GM21390 (cell line): ENCODE measurements around the gene GNRH2.
"Not testable (repeated sequence)": the region's sequence is repeated elsewhere in the genome, so short reads cannot be mapped to it uniquely, and the experiment has no call there.

Source experiments
- ATAC-seq: cut with Tn5 transposase; IDR thresholded peaks from one replicate; pipeline ENCODE4 v1.9.1; 2021; ENCODE audit not compliant: unreplicated experiment

GNRH2 gene

GRCh38 chr20:3043322-3043721 is at the start of gene GNRH2:
TSS of gene GNRH2 (plus strand) at chr20:3043622. CDS start at chr20:3044415, 793 bp downstream.
- ATAC-seq = no peak

- ATAC-seq = no peak
Measured at GRCh38 chr20:2995796-2996195, 47.6 kb upstream of the GNRH2 start.

GRCh38 chr20:2998728-2999127 is 44.7 kb upstream of the GNRH2 start:
- ATAC-seq = no peak

GRCh38 chr20:3000852-3001523 is 42.4 kb upstream of the GNRH2 start:
- no peak for ATAC-seq

GRCh38 chr20:3003416-3003815 is 40.0 kb upstream of the GNRH2 start:
- no peak for ATAC-seq

- ATAC-seq = no peak
Measured at GRCh38 chr20:3010985-3011723, 32.3 kb upstream of the GNRH2 start.

- ATAC-seq = no peak
Measured at GRCh38 chr20:3011752-3012151, 31.7 kb upstream of the GNRH2 start.

- no peak for ATAC-seq
Measured at GRCh38 chr20:3013771-3014170, 29.7 kb upstream of the GNRH2 start.

GRCh38 chr20:3014179-3014578 is 29.2 kb upstream of the GNRH2 start:
- no peak for ATAC-seq

GRCh38 chr20:3014662-3015061 is 28.8 kb upstream of the GNRH2 start:
- ATAC-seq = no peak

GRCh38 chr20:3015302-3015701 is 28.1 kb upstream of the GNRH2 start:
- ATAC-seq = not testable (repeated sequence)

- no peak for ATAC-seq
Measured at GRCh38 chr20:3021327-3021726, 22.1 kb upstream of the GNRH2 start.

- ATAC-seq = no peak
Measured at GRCh38 chr20:3021777-3022176, 21.6 kb upstream of the GNRH2 start.

- ATAC-seq = not testable (repeated sequence)
Measured at GRCh38 chr20:3022559-3023490, 20.6 kb upstream of the GNRH2 start.

GRCh38 chr20:3027987-3028386 is 15.4 kb upstream of the GNRH2 start:
- no peak for ATAC-seq

GRCh38 chr20:3031524-3032147 is 11.8 kb upstream of the GNRH2 start:
- no peak for ATAC-seq

- no peak for ATAC-seq
Measured at GRCh38 chr20:3032624-3033023, 10.8 kb upstream of the GNRH2 start.

GRCh38 chr20:3037654-3038053 is 5.8 kb upstream of the GNRH2 start:
- no peak for ATAC-seq

GRCh38 chr20:3038454-3038853 is 5.0 kb upstream of the GNRH2 start:
- ATAC-seq = no peak

GRCh38 chr20:3039426-3039825 is 4.0 kb upstream of the GNRH2 start:
- no peak for ATAC-seq

- no peak for ATAC-seq
Measured at GRCh38 chr20:3040086-3040485, 3.3 kb upstream of the GNRH2 start.
